ENCODE results near the gene TSHZ1.

The TSHZ1 gene

DNA sequence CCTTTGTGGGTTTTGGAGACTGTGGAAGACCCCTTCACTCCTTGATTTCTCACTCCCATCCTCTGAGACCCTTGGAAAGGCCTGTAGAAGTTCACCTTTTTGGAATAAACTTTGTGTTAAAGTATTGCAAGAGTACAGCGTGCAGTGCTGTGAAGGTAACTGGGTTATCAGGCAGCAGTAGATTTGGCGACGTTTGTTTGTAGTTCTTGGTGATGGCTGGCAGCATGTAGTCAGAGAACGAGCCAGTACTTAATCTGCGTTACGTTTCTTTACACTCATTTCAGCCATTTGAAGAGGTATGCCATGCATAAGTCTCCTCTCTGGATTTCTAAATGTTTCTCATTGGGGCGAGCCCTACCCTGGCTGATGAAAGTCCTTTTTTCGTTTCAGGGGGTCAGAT lies 64.6 kb downstream of the TSHZ1 start:
- Mint-ChIP-seq H3K9me3 (no peaks in the 10 kb centered on the region), H3K27me3 (no peaks in the 10 kb centered on the region), H3K4me3 (no peak overlapping the region), H3K36me3 (peaks cover 5% of the 10 kb centered on the region), H3K27ac (no peak overlapping the region), H3K4me1 (peaks cover 30% of the 10 kb centered on the region)
- ATAC-seq: no peak

DNA sequence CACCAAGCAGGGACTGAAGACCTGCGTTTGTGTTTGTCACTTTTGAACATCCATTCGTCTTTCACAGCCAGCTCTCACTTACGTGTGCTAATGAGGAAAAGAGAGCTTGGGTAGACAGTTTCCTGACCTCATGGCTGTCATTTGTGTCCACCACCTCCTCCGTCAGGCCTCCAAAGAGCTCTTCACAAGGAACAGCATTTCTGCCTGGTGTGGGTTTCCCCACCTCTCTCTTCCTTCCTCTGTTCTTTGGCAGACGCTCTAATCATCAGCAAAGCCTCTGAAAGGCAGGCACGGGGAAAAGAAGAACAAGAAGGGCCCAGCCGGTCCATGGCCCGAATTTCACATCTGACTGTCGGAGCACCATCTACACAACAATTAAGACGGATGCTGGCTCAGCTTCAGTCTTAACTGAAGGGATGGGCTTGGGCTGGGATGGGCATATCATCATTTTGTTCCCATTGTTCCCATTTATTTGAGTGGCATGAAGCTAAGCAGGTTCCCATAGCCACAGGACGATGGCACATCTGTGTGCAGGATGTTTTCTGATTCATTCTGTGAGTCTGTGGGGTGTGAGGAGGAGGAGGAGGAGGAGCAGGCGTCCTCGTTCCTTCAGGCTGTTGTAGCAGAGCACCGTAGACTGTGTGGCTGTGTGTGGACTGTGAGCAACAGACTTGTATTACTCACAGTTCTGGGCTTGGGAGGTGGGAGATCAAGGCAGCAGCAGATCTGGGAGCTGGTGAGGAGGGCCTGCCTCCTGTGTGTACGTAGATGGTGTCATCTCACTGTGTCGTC lies 66.4 kb downstream of the TSHZ1 start:
- Mint-ChIP-seq H3K4me3 (no peak overlapping the region), H3K4me1 (peaks cover 40% of the 10 kb centered on the region)

DNA sequence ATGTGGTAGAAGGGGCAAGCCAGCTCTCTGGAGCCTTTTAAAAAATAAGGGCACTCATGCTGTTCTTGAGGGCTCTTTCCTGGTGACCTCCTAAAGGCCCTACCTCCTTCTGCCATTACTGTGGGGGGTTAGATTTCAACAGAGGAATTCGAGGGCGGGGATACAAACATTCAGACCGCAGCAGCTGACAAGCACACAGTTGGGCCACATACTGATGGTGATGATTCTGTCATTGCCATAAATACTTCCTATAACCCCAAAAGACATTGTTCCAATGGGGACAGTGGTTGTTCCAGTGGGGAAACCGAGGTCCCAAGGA lies 67.0 kb downstream of the TSHZ1 start:
- Mint-ChIP-seq H3K27ac (no peak overlapping the region), H3K9me3 (no peaks in the 10 kb centered on the region), H3K36me3 (peaks cover 12% of the 10 kb centered on the region), H3K27me3 (no peaks in the 10 kb centered on the region), H3K4me1 (peaks cover 37% of the 10 kb centered on the region), H3K4me3 (no peak overlapping the region)
- ATAC-seq: no peak

More for the DNA sequence above, 66.4 kb downstream of the TSHZ1 start:
- peaks cover 13% of the 10 kb centered on the region for H3K36me3 Mint-ChIP-seq
- H3K27me3 Mint-ChIP-seq: no peaks in the 10 kb centered on the region
- no peaks in the 10 kb centered on the region for H3K9me3 Mint-ChIP-seq
- peak overlapping the region; percentile 24 for H3K27ac Mint-ChIP-seq
- ATAC-seq: no peak

DNA sequence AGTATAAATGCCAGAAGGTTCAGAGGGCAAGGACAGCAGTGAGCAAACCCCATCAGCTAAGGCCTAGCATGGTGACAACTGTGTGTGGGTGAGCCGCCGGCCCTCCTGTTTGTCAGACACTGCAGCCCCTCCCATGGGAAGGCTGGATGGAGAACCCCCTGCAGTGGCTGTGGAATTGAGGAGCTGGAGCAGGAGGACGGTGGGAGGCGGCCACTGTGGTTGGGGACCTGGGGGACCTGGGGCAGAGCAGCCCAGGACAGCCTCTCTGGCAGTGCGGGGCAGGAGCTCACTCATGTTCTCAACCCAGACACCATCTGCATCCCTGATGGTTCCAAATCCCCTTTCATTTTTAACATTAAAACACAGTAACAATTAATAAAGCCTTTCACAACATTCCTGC lies 68.8 kb downstream of the TSHZ1 start:
- H3K4me3 Mint-ChIP-seq: no peak overlapping the region
- no peak for ATAC-seq
- H3K27ac Mint-ChIP-seq: no peak overlapping the region
- no peaks in the 10 kb centered on the region for H3K9me3 Mint-ChIP-seq
- H3K27me3 Mint-ChIP-seq: no peaks in the 10 kb centered on the region
- peaks cover 19% of the 10 kb centered on the region for H3K36me3 Mint-ChIP-seq
- peaks cover 37% of the 10 kb centered on the region for H3K4me1 Mint-ChIP-seq

DNA sequence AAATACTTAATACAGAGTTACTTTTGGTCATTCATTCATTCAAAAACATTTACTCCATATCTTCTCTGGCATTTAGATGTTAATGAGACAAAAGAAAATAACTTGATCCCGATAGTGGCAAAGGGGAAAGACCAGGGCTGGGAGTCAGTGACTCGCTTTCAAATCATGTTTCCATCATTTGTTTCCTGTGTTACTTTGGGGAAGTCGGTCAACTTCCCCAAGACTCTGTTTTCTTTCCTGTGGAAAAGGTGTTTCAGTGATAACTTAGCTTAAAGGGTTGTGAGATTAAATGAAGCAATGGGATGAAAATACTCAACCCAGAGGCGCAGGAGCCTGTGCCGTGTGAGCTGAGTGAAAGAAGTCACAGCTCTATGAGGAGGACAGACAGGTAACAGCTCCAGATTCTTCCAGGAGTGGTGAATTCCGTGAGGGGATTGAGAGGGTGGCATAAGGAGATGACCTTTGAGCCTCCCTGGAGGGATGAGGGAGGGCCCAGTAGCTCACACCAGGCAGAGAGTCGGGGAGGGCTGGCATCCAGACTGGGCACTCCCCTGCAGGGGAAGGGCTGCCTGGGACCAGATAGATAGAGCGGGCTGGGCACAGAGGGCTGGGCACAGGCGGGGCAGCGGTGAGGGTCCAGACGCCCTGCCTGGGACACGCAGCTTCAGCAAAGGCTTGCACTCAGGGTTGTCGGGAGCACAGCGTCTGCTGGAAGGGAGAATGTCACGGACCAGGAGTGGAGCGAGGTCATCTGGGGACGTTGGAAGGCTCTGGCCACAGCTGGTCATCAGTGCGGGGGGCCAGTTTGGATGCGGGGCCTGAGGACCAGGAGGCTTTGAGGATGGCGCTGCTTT lies 70.1 kb downstream of the TSHZ1 start:
- Mint-ChIP-seq H3K27ac (peak overlapping the region; percentile 28), H3K9me3 (no peaks in the 10 kb centered on the region), H3K36me3 (peaks cover 31% of the 10 kb centered on the region), H3K4me3 (no peak overlapping the region), H3K27me3 (no peaks in the 10 kb centered on the region), H3K4me1 (peaks cover 37% of the 10 kb centered on the region)
- ATAC-seq: no peak

DNA sequence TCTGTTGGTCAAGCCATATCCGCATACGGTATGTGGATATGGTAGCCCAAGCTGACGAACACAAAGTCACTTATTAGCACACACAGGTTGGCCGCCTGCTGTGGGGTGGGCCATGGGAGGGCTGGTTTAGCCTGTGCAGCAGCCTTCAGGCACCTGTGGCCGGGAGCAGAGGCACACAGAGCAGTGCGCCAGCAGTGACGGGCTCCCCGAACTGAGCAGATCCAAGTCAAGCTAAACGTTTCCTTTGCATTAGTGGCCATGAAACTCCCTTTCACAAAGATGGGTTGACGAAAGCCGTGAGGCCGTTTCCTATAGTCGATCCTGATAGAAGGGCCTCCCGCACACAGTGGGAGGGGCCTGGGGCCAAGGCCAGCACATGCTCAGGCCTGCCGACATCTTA lies 72.1 kb downstream of the TSHZ1 start:
- no peaks in the 10 kb centered on the region for H3K27me3 Mint-ChIP-seq
- H3K36me3 Mint-ChIP-seq: peaks cover 46% of the 10 kb centered on the region
- ATAC-seq: no peak
- H3K4me3 Mint-ChIP-seq: no peak overlapping the region
- H3K27ac Mint-ChIP-seq: no peak overlapping the region
- no peaks in the 10 kb centered on the region for H3K9me3 Mint-ChIP-seq
- H3K4me1 Mint-ChIP-seq: peaks cover 31% of the 10 kb centered on the region

DNA sequence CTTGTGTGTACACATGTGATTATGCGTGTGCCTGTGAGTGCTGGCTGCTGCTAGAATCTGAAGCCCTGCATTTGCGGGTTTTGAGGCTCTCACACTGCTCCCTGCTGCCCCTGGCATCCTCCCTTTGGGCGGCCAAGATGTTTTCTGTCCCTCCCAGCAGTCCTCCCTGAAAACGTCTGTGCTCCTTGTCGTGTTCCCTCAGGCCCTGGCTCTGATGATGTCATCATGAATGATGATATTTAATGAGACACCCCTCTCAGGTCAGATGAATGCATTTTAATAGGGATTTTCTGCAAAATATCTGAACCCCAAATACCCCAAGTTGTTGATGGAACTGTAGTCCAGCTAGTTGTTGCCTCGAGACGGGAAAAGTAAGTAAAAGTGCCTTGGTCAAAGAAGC lies 73.1 kb downstream of the TSHZ1 start:
- Mint-ChIP-seq H3K36me3 (peaks cover 54% of the 10 kb centered on the region), H3K4me3 (no peak overlapping the region), H3K27ac (no peak overlapping the region), H3K4me1 (peaks cover 28% of the 10 kb centered on the region), H3K27me3 (no peaks in the 10 kb centered on the region), H3K9me3 (no peaks in the 10 kb centered on the region)
- ATAC-seq: no peak

DNA sequence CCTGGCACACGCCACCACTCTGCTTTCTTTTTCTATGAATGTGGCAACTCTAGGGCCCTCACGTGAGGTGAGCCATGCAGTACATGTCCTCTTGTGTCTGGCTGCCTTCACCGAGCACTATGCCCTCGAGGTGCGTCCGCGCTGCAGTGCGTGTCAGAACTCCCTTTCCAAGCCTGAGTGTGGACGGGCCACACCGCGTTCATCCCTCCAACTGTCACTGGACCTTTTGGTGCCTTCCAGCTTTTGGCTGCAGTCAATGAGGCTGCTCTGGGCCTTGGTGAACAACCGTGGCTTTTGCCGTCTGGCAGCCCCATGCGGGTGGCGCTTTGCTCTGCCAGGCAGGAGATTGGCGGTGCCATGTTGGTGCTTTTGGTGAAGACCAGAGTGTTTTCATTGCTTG lies 74.0 kb downstream of the TSHZ1 start:
- H3K36me3 Mint-ChIP-seq: peaks cover 56% of the 10 kb centered on the region
- no peak overlapping the region for H3K4me3 Mint-ChIP-seq
- H3K27ac Mint-ChIP-seq: no peak overlapping the region
- no peaks in the 10 kb centered on the region for H3K9me3 Mint-ChIP-seq
- H3K4me1 Mint-ChIP-seq: peaks cover 19% of the 10 kb centered on the region
- ATAC-seq: no peak
- H3K27me3 Mint-ChIP-seq: no peaks in the 10 kb centered on the region

DNA sequence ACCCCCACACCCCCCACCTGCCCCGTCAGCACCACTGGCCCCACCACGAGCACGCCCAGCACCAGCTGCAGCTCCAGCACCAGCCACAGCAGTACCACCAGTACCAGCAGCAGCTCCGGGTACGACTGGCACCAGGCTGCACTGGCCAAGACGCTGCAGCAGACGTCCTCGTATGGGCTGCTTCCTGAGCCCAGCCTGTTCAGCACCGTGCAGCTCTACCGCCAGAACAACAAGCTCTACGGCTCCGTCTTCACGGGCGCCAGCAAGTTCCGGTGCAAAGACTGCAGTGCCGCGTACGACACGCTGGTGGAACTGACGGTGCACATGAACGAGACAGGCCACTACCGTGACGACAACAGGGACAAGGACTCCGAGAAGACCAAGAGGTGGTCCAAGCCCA lies 75.3 kb downstream of the TSHZ1 start:
- no peaks in the 10 kb centered on the region for H3K27me3 Mint-ChIP-seq
- H3K4me1 Mint-ChIP-seq: peaks cover 6% of the 10 kb centered on the region
- ATAC-seq: no peak
- H3K9me3 Mint-ChIP-seq: no peaks in the 10 kb centered on the region
- peaks cover 56% of the 10 kb centered on the region for H3K36me3 Mint-ChIP-seq
- H3K4me3 Mint-ChIP-seq: no peak overlapping the region
- H3K27ac Mint-ChIP-seq: no peak overlapping the region

DNA sequence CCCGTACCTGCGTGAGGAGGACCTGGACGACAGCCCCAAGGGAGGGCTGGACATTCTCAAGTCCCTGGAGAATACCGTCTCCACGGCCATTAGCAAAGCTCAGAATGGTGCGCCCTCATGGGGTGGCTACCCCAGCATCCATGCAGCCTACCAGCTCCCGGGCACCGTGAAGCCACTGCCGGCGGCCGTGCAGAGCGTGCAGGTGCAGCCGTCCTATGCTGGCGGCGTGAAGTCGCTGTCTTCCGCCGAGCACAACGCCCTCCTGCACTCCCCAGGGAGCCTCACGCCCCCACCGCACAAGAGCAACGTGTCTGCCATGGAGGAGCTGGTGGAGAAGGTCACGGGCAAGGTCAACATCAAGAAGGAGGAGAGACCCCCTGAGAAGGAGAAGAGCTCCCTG lies 76.4 kb downstream of the TSHZ1 start:
- no peaks in the 10 kb centered on the region for H3K4me1 Mint-ChIP-seq
- peaks cover 59% of the 10 kb centered on the region for H3K36me3 Mint-ChIP-seq
- no peak overlapping the region for H3K4me3 Mint-ChIP-seq
- H3K27ac Mint-ChIP-seq: no peak overlapping the region
- ATAC-seq: no peak
- no peaks in the 10 kb centered on the region for H3K9me3 Mint-ChIP-seq
- no peaks in the 10 kb centered on the region for H3K27me3 Mint-ChIP-seq

DNA sequence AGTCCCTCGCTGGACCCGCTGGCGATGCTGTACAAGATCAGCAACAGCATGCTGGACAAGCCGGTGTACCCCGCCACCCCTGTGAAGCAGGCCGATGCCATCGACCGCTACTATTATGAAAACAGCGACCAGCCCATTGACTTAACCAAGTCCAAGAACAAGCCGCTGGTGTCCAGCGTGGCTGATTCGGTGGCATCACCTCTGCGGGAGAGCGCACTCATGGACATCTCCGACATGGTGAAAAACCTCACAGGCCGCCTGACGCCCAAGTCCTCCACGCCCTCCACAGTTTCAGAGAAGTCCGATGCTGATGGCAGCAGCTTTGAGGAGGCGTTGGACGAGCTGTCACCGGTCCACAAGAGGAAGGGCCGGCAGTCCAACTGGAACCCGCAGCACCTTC lies 77.1 kb downstream of the TSHZ1 start:
- no peaks in the 10 kb centered on the region for H3K27me3 Mint-ChIP-seq
- H3K27ac Mint-ChIP-seq: no peak overlapping the region
- H3K36me3 Mint-ChIP-seq: peaks cover 60% of the 10 kb centered on the region
- H3K4me1 Mint-ChIP-seq: no peaks in the 10 kb centered on the region
- no peak overlapping the region for H3K4me3 Mint-ChIP-seq
- H3K9me3 Mint-ChIP-seq: no peaks in the 10 kb centered on the region
- ATAC-seq: no peak

DNA sequence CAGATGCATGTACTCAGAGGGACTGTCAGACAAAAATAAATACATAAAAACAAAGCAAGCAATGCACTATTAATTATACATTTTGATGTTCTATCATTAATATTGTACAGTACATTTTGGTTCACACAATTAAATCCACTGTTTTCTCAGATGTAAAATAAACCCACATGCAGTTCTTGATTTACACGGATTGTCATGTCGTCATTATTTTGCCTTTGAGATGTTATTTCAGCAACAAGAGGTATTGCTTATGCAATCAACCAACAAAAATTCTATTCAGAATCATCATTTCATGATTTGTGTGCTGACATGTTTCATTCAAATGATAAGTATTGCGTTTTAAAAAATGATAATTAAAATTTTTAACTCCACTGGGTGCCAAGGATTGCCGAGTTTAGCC lies 79.2 kb downstream of the TSHZ1 start:
- no peaks in the 10 kb centered on the region for H3K4me1 Mint-ChIP-seq
- no peaks in the 10 kb centered on the region for H3K9me3 Mint-ChIP-seq
- H3K36me3 Mint-ChIP-seq: peaks cover 48% of the 10 kb centered on the region
- no peak overlapping the region for H3K27ac Mint-ChIP-seq
- ATAC-seq: no peak
- H3K27me3 Mint-ChIP-seq: no peaks in the 10 kb centered on the region
- no peak overlapping the region for H3K4me3 Mint-ChIP-seq

DNA sequence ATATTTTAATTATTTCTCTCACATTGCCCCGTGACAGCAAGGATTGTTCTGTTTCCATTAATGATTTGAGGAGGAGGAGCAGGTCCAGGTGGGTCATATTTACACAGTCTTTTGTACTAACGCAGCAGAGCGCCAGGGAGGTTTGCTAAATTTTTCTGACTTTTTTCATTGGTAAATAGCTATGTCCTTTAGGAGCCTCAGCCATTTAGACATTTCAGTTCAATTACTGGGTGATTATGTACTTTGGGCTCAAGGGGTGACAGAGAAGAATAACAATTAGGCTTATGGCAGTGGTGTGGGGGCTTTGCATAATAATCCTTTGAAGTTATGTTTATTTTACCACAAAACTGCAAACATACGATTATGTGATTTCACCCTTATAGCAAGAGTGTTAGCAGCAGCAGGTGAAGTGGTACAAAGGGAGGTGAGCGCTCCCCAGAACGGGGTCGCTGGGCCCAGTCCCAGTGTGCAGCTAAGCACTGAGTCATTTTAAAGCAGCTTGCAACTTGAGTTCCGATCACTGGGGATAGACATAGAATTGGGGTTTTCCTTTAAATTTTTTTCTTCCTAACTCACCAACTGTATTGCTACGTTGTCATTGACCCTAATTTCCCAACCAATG lies 80.3 kb downstream of the TSHZ1 start:
- Mint-ChIP-seq H3K27me3 (no peaks in the 10 kb centered on the region), H3K9me3 (no peaks in the 10 kb centered on the region), H3K27ac (no peak overlapping the region), H3K4me3 (no peak overlapping the region), H3K36me3 (peaks cover 40% of the 10 kb centered on the region), H3K4me1 (no peaks in the 10 kb centered on the region)
- ATAC-seq: no peak

DNA sequence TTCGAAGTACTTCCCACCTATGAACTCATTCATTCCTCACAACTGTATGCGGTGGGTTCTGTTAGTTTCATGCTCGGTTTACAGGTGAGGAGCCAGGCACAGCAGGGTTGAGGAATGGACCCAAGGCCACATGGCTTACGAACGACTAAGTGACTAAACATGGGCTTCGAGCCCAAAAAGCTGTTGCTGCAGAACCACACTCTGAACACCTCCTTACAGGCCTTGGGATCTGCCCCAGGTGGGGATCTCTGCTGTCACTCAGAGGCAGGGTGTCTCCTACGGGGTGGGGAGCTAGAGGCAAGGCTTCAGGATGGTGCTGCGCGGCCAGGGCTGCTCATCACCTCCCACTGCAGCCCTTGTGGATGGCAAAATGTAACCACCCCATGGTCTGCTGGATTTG lies 80.9 kb downstream of the TSHZ1 start:
- Mint-ChIP-seq H3K4me1 (no peaks in the 10 kb centered on the region), H3K27me3 (no peaks in the 10 kb centered on the region), H3K27ac (no peak overlapping the region), H3K4me3 (no peak overlapping the region), H3K36me3 (peaks cover 38% of the 10 kb centered on the region), H3K9me3 (no peaks in the 10 kb centered on the region)
- no peak for ATAC-seq

DNA sequence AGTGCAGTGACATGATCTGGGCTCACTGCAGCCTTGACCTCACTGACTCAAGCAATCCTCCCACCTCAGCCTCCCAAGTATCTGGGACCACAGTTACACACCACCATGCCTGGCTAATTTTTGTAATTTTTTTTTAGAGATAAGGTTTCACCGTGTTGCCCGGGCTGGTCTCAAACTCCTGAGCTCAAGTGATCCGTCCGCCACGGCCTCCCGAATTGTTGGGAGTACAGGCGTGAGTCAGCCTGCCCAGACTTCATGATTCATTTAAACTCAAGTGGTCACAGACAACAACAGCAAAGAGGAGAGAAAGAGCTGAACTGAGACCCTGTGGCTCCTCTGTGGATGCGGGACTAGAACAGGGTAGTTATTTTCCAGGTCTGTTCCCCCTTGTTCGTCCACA lies 83.0 kb downstream of the TSHZ1 start:
- H3K27me3 Mint-ChIP-seq: no peaks in the 10 kb centered on the region

DNA sequence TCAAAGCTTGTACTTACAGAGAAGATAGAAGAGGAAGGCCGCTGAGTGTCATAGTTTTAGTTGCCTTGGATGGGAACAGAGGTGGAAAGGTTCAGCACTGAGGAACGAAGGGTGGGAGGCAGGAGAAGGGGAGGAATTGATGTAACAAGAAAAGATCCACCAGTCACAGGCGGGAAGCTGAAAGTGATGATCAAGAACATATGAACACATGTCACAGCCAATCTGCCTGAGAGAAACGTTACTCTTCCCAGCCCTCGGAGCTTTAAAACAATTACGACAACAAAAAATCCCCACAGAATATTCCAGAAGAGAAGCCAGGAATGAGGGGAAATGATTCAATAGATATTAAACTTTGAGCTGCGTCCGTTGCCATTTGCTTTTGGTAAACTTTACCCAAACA lies 87.1 kb downstream of the TSHZ1 start:
- Mint-ChIP-seq H3K27ac (no peak overlapping the region), H3K4me3 (no peak overlapping the region)

More for the DNA sequence above, 83.0 kb downstream of the TSHZ1 start:
- Mint-ChIP-seq H3K4me1 (no peaks in the 10 kb centered on the region), H3K27ac (no peak overlapping the region), H3K36me3 (peaks cover 19% of the 10 kb centered on the region), H3K4me3 (no peak overlapping the region), H3K9me3 (no peaks in the 10 kb centered on the region)
- ATAC-seq: no peak

More for the DNA sequence above, 87.1 kb downstream of the TSHZ1 start:
- H3K4me1 Mint-ChIP-seq: no peaks in the 10 kb centered on the region
- H3K27me3 Mint-ChIP-seq: no peaks in the 10 kb centered on the region
- no peaks in the 10 kb centered on the region for H3K9me3 Mint-ChIP-seq
- no peaks in the 10 kb centered on the region for H3K36me3 Mint-ChIP-seq
- ATAC-seq: no peak

All from stimulated activated memory B cell treated with anti-CD40 and anti-IgM and Interleukin-4, amounts not matched to agents 10 μg/mL and 1 μg/mL and 100 μg/mL, for 72 hours (primary cell).